Stomach (tissue), 9 donors: Measurements from ENCODE around the gene LOXHD1. TPM values are rescaled to one million over a fixed set of nuclear protein-coding genes. Genes with fewer than 3 reads are reported as not detected.

Experiments
- DNase-seq, 2 donors: peaks; one replicate each; pipeline versions ENCODE4 v3.0.0 to v3.0.0-alpha.2; 2013 to 2019
- H3K27ac ChIP-seq, 5 donors: fragments of 200-600 bp in 4 of 5; sonication (generic) in 4 of 5; one replicate each; pipeline ENCODE4 v1.5.1; 2013 to 2019; ENCODE audit warnings: mild to moderate bottlenecking in 1 of 5, moderate library complexity in 1 of 5
- H3K27me3 ChIP-seq, 3 donors: fragments of 200-600 bp; sonication (generic); one replicate each; pipeline ENCODE4 v1.5.1; 2017 to 2019; ENCODE audit warnings: mixed run types in 1 of 3
- H3K36me3 ChIP-seq, 4 donors: fragments of 200-600 bp; sonication (generic); 1 replicate in 3 of 4; 2 replicates in 1 of 4; pipeline ENCODE4 v1.5.1; 2016 to 2019
- H3K4me1 ChIP-seq, 4 donors: fragments of 200-600 bp; sonication (generic); one replicate each; pipeline ENCODE4 v1.5.1; 2016 to 2019
- H3K4me3 ChIP-seq, 4 donors: fragments of 200-600 bp; sonication (generic) in 3 of 4; one replicate each; pipeline ENCODE4 v1.5.1; 2016 to 2019; ENCODE audit warnings: mild to moderate bottlenecking in 1 of 4
- H3K9me3 ChIP-seq, 4 donors: fragments of 200-600 bp; sonication (generic); one replicate each; pipeline ENCODE4 v1.5.1; 2016 to 2019
- CTCF ChIP-seq, 7 experiments: fragments of 450-650 bp in 4 of 7; fragments of 200-600 bp in 3 of 7; sonication (generic) in 3 of 7; IDR thresholded peaks; one replicate each; pipeline ENCODE4 v1.5.1; 2016 to 2019; ENCODE audit warnings: antibody characterized with exemption in 7 of 7, control low read depth in 2 of 7, mild to moderate bottlenecking in 1 of 7
- EP300 ChIP-seq: sonication (generic); formaldehyde crosslinking; IDR thresholded peaks from one replicate; pipeline ENCODE4 v1.6.1; 2017; ENCODE audit warnings: antibody characterized with exemption
- POLR2A ChIP-seq, 4 donors: fragments of 450-650 bp; IDR thresholded peaks; one replicate each; pipeline ENCODE4 v1.6.1; 2016; ENCODE audit warnings: antibody characterized with exemption in 4 of 4, control low read depth in 2 of 4, mild to moderate bottlenecking in 1 of 4, moderate library complexity in 1 of 4
- POLR2AphosphoS5 ChIP-seq, 3 donors: sonication (generic); formaldehyde crosslinking; IDR thresholded peaks; one replicate each; pipeline ENCODE4 v1.6.1; 2016; ENCODE audit warnings: antibody characterized with exemption in 3 of 3
- WGBS, 5 donors: extraction: QIAGEN DNeasy Blood & Tissue Kit in 3 of 5; methylation state at CpG; one replicate each; pipeline versions ENCODE4 v1.1.5 to v1.1.7; 2013 to 2018; 5-methylcytosine and 5-hydroxymethylcytosine counted together
- intact Hi-C: fragments of 100-400 bp; cut with DNase I; formaldehyde crosslinking; loops from one replicate; pipeline ENCODE4 v1.15.1; 2023; ENCODE audit warnings: low total_unique reads
- polyA plus RNA-seq, 3 donors: library from polyadenylated mRNA; stranded (reverse); fragments of 200-250 nt; gene quantifications; one replicate each; pipeline ENCODE4 v1.2.3, GENCODE V29; 2013
- total RNA-seq, 5 donors: library from RNA; depleted of rRNA; stranded (reverse); fragments of >200 nt; gene quantifications; one replicate each; pipeline versions ENCODE4 v1.1.0 to v1.2.3, GENCODE V29; 2014 to 2016
- donor health status: healthy with polysubstance abuse.
- donor health status: Bipolar disorder and iron deficiency.
- donor health status: healthy.

LOXHD1 gene
- total and polyA plus RNA-seq, 8 donors, result 0.03 to 1.3 (median 0.29) TPM; not detected in 4

DNA sequence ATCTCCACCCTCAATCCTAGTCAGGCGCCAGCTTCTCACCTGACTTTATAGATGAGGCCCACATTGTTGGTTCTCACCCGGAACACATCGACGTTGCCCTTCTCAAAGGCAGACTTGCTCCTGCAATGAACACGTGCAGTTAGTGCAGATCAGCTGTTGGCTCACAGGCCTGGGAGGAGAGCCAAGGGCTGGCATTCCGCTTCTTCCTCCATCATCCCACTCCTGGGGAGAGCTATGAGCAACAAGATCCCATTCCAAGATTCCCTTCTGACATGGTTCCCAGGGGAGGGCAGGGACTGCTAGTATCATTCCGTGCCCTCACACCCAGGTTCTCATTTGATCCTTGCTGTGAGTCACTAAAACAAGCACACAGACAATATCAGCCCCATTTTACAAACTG lies 15.1 kb downstream of the LOXHD1 start:
- WGBS, 5 donors, result 74 to 87% (median 78%) methylated on average over 6 to 7 of the region's 7 CpGs
- Histone ChIP-seq H3K27me3 (peaks cover 0 to 4% (median 0%) of the 10 kb centered on the region in 3 donors), H3K27ac (no peak overlapping the region), H3K4me1 (no peaks in the 10 kb centered on the region), H3K4me3 (no peak overlapping the region), H3K36me3 (no peaks in the 10 kb centered on the region), H3K9me3 (no peaks in the 10 kb centered on the region)
- intact Hi-C loops, result no loop called here
- DNase-seq, result no peak
- TF ChIP-seq CTCF (IDR thresholded peaks at IDR 0.05) (no peak), EP300 (no peak), POLR2AphosphoS5 (IDR thresholded peaks at IDR 0.05) (no peak), POLR2A (IDR thresholded peaks at IDR 0.05) (no peak)

DNA sequence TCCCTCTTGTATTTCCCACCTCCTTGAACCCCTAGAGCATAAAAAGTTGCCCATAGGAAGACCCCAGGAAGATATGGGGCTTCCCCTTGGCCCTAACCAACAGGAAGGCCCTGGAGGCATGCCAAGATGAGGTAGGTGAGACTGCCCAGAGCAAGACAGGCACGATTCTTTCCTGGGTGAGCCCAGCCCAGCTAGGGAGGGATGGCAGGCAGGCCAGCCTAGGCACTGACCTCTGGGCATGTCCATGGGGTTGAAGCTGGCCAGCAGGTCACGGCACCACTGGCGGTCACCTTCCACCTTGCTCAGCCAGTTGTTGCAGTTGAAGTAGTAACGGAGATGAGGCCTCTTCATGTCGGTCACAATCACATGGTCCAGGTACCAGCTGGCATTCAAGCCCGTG lies 17.6 kb downstream of the LOXHD1 start:
- TF ChIP-seq CTCF (IDR thresholded peaks at IDR 0.05) (no peak), POLR2A (IDR thresholded peaks at IDR 0.05) (no peak), POLR2AphosphoS5 (IDR thresholded peaks at IDR 0.05) (no peak), EP300 (no peak)
- peaks cover 0 to 4% (median 0%) of the 10 kb centered on the region in 3 donors for H3K27me3 ChIP-seq
- intact Hi-C loops, result no loop called here
- no peak overlapping the region for H3K4me3 ChIP-seq
- H3K36me3 ChIP-seq, result no peaks in the 10 kb centered on the region
- H3K9me3 ChIP-seq, result no peaks in the 10 kb centered on the region
- no peaks in the 10 kb centered on the region for H3K4me1 ChIP-seq
- WGBS, 5 donors, result 83 to 93% (median 87%) methylated on average over 2 to 6 of the region's 6 CpGs
- no peak for DNase-seq
- H3K27ac ChIP-seq, result no peak overlapping the region

- intact Hi-C loops, result no loop called here
- no peaks in the 10 kb centered on the region for H3K4me1 ChIP-seq
- TF ChIP-seq POLR2AphosphoS5 (IDR thresholded peaks at IDR 0.05) (no peak), CTCF (IDR thresholded peaks at IDR 0.05) (no peak), EP300 (no peak), POLR2A (IDR thresholded peaks at IDR 0.05) (no peak)
- no peak overlapping the region for H3K4me3 ChIP-seq
- peaks cover 0 to 8% (median 0%) of the 10 kb centered on the region in 3 donors for H3K27me3 ChIP-seq
- peaks cover 0 to 10% (median 0%) of the 10 kb centered on the region in 4 donors for H3K9me3 ChIP-seq
- WGBS, 5 donors, result 75 to 85% (median 83%) methylated on average over 7 of the region's 7 CpGs
- H3K36me3 ChIP-seq, result no peaks in the 10 kb centered on the region
- DNase-seq, result no peak
- H3K27ac ChIP-seq, result no peak overlapping the region
Measured at GRCh38 chr18:46636040-46636630, 20.9 kb downstream of the LOXHD1 start.

DNA sequence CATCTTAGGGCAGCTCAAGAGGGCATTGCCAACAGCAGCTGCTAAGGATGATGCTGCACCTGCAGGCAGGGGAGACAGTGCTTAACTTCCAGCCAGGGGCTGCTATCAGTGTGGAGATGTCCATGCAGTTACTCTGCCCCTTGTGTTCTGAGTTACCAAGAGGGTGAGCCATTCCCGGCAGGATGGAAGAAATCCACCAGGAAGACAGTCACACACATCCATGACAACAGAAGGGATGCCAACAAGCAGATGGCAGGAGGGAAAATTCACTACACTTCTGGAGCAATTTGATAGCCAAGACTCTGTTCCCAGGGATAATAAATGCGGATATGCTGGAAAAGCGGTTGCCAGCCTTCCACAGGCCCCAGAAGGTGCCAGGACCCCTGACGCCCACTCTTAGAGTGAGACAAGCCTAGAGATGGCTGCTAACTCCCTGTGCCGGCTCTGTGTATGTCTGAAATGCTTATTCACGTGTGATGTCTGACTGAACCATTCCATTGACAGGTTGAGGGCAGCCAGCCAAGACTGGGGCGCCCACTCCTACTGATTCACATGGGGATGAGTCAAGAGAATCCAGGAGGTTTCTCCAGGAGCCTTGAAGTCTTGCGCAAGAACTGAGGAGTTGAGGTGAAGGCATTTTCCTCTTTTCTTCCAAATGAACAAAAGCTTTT lies 24.5 kb downstream of the LOXHD1 start:
- no peaks in the 10 kb centered on the region for H3K36me3 ChIP-seq
- no peaks in the 10 kb centered on the region for H3K4me1 ChIP-seq
- intact Hi-C loops, result no loop called here
- no peak for DNase-seq
- no peak overlapping the region for H3K4me3 ChIP-seq
- peaks cover 0 to 5% (median 0%) of the 10 kb centered on the region in 3 donors for H3K27me3 ChIP-seq
- 82 to 91% (median 84%) methylated on average over 8 of the region's 8 CpGs for WGBS, 5 donors
- peaks cover 0 to 10% (median 0%) of the 10 kb centered on the region in 4 donors for H3K9me3 ChIP-seq
- no peak for TF ChIP-seq POLR2AphosphoS5 (IDR thresholded peaks at IDR 0.05)
- TF ChIP-seq EP300, result no peak
- no peak for TF ChIP-seq CTCF (IDR thresholded peaks at IDR 0.05)
- no peak for TF ChIP-seq POLR2A (IDR thresholded peaks at IDR 0.05)
- no peak overlapping the region for H3K27ac ChIP-seq
